Mammary microvascular endothelial cell (primary cell): Measurements from ENCODE around the gene PRAMEF1. TPM values are rescaled to one million over a fixed set of nuclear protein-coding genes. Genes with fewer than 3 reads are reported as not detected.

ENCODE experiments used
- total RNA-seq: library from RNA; depleted of rRNA; stranded (reverse); fragments of >200 nt; gene quantifications from 2 replicates; pipeline ENCODE4 v1.2.3, GENCODE V29; 2015

PRAMEF1 gene
- not detected in 2 replicates for total RNA-seq

GRCh38 chr1:12791097-12791496 lies at the start of gene PRAMEF1:
PRAMEF1 (plus strand) TSS chr1:12791397; CDS start chr1:12793228, 1,831 bp downstream.

GRCh38 chr1:12745992-12746323 lies 45.2 kb upstream of the PRAMEF1 start, which contains the start of gene CFAP107:
CFAP107 (plus strand) TSS chr1:12746200; CDS start chr1:12746431, 231 bp downstream.

GRCh38 chr1:12773438-12773837 lies 17.8 kb upstream of the PRAMEF1 start, which contains the start of gene PRAMEF12:
PRAMEF12 (plus strand) TSS chr1:12773738; CDS start chr1:12774868, 1,130 bp downstream.

GRCh38 chr1:12831310-12831709 lies 40.1 kb downstream of the PRAMEF1 start, which contains the start of gene PRAMEF11:
PRAMEF11 (minus strand) TSS chr1:12831410; CDS start chr1:12828789, 2,621 bp downstream.

Other genes with a start within 250 kb of the PRAMEF1 start
- 181 and 201 TPM in 2 replicates for gene DHRS3, start 173.2 kb upstream of the PRAMEF1 start, total RNA-seq
- gene AADACL4, start 147.3 kb upstream of the PRAMEF1 start, total RNA-seq: not detected in 2 replicates
- gene AADACL3, start 75.3 kb upstream of the PRAMEF1 start, total RNA-seq: not detected in 2 replicates
- not detected in 2 replicates for gene CFAP107, start 45.2 kb upstream of the PRAMEF1 start, total RNA-seq
- not detected in 2 replicates for gene PRAMEF12, start 17.7 kb upstream of the PRAMEF1 start, total RNA-seq
- gene PRAMEF11, start 40.0 kb downstream of the PRAMEF1 start, total RNA-seq: not detected in 2 replicates
- not detected in 2 replicates for gene HNRNPCL1, start 57.3 kb downstream of the PRAMEF1 start, total RNA-seq
- not detected in 2 replicates for gene PRAMEF2, start 65.7 kb downstream of the PRAMEF1 start, total RNA-seq
- gene PRAMEF4, start 94.8 kb downstream of the PRAMEF1 start, total RNA-seq: not detected in 2 replicates
- gene PRAMEF10, start 106.9 kb downstream of the PRAMEF1 start, total RNA-seq: not detected in 2 replicates
- gene PRAMEF7, start 125.2 kb downstream of the PRAMEF1 start, total RNA-seq: not detected in 2 replicates
- gene PRAMEF6, start 156.2 kb downstream of the PRAMEF1 start, total RNA-seq: not detected in 2 replicates